NOMO-1 treated with DMSO at 0.1 percent for 48 hours (cell line): ENCODE measurements around the gene LAPTM5.

Experiments used
- DNase-seq: peaks from one replicate; lab custom pipeline; 2025; ENCODE audit not compliant: unreplicated experiment; lab: John Stamatoyannopoulos, UW

LAPTM5 gene

DNA sequence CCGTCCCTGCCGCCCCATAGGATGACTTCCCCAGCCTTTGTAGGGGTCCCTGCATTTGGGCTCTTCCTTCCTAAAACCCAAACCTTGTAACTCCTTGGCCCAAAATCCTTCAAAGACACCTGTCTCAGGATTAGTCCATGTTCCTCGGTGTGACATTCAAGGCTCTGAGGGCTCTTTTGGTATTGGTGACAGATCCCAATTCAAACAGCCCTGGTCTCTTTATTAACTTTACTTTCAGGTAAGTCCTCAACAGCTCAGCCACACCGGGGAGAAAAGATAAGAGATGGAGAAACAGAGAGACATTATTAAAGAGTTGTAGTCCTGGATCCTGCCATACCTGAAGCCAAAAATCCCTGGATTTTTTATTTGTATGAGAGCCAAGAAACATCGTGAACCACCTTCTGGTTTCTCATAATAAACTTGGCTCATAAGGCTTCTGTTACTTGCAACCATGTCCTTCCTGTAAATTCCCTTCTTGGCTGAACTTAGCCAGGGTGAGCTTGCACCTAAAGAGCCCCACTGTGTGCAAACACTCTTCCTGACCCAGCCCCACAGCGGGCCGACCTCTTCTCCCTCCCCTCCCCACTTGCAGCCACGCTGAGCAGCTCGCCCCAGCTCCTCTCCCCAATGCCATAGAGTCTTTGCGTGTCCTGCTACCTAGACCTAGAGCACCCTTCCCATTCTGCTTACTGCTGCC is 26.3 kb downstream of the LAPTM5 start:
- DNase-seq, result no peak

GRCh38 chr1:30730346-30731108 is 27.0 kb downstream of the LAPTM5 start:
- no peak for DNase-seq

DNA sequence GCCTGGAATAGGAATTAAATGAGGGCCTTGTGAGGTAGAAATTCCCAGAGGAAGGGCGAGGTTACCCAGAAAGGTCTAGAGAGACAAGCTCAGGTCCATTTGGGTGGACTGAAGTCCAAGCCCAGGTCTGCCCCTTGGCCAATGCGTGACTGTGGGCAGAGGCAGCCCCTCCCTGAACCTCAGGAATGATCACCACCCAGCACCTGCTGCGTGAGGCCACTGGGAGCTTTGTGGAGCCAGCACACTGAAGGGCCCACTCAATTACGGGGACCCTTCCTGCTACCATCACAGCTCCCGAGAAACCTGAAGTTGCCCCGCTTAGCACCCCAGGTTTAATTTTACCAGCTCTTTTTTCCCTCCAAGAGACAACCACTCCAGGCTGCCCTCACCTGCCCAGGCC is 27.7 kb downstream of the LAPTM5 start:
- no peak for DNase-seq

DNA sequence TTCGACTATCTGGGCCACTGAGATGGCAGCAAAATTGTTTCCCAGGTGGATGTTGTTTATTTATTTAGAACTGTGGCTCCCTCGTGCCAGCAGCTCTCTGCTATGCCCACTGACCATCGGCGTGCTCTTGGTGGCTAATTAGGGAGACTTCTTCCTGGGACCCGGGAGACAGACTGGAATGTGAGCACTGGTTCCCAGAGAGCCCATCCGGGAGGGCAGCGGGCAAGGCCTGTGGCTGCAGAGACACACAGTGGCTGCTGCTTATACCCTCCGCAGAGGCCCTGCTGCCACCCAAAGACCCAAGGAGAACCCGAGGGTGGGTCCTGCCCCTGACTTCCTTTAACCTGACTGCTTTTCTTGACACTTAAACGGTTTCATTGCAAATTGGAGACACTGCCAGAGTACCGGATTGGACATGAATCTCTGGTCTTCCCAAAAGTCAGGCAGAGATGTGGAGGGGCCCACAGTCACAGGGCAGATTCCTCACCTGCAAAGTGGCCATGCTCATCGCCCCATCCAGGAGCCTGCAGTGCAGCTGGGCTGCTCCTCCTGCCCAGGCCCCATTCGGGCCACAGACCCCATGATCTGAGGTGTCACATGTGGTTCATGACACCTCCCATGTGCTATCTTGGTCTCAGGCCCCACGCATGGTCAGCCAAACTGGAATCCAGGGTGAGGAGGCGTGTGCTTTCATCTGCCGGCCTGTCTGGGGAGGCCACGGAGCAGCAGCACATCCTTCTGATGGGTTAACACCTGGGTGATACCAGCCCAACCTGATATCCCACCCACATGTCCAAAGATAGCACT is 28.5 kb downstream of the LAPTM5 start:
- DNase-seq, result no peak

GRCh38 chr1:30728340-30728739 is 29.2 kb downstream of the LAPTM5 start:
- DNase-seq, result no peak

DNA sequence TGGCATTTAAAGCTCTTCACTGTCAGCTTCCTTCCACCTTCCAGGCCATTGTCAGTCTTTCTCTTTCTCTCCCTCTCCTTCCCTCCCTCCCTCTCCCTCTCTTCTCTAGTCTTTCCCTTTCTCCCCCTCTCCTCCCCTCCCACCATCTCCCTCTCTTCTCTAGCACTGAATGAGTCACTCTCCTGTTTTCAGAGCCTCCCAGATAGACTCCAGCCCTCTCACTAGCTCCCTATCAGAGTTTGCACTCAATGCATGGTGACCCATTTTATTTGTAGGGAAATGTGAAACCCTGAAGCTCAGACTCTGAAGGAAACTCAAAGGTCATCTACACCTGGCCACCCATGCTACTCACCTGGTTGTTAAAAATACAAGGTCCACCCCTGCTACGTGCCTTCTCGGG is 29.8 kb downstream of the LAPTM5 start:
- DNase-seq, result no peak

DNA sequence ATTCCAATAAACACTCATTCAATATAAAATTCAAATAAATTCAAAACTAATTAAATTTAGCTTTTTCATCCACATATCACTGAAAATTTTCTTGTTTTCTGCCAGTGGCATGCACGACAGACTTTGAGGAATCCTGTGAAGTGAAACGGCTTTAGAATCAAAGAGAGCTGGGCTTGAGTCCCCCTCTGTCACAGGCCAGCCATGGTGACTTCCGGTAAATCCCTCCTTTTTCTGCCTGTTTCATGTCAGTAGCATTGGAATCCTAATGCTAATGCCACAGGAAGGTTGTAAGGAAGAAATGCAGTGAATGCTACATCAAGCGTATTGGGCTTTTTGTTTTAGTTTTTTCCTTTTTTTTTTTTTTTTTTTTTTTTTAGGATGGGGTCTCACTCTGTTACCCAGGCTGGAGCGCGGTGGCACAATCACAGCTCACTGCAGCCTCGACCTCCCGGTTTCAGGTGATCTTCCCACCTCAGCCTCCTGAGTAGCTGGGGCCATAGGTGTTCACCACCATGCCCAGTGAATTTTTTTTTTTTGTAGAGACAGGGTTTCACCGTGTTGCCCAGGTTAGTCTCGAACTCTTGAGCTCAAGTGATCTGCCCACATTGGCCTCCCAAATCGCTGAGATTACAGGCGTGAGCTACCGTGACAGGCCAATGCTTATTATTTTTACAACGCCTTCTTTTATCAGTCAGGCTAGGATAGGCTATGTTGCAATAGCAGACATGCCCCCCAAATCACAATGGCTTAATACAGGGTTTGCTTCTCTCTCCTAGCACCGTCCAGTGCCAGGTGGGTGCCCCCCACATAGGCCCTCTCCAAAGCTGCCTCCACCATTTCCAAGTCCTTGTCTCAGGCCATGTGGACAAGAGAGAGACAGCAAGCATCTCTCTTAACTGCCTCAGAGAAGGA is 30.5 kb downstream of the LAPTM5 start:
- DNase-seq, result no peak

DNA sequence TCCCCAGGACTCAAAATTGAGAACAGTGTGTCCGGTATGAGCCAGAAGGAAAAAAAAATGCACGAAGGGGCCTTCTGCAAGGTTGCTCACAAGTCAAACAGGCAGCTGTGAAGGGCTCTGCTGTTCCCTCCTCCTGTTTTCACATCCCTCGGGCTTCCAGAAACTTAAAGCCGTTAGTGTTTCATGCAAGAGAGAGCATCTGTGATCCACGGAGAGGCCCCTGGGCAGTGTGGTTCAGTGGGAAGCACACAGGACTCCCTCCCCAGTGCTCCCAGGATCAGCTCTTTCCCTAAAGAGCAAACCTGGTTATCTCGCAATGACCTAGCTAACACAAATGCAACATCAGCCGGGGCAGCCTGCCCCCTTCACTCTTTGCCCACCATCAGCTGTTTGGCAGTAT is 31.3 kb downstream of the LAPTM5 start:
- no peak for DNase-seq

DNA sequence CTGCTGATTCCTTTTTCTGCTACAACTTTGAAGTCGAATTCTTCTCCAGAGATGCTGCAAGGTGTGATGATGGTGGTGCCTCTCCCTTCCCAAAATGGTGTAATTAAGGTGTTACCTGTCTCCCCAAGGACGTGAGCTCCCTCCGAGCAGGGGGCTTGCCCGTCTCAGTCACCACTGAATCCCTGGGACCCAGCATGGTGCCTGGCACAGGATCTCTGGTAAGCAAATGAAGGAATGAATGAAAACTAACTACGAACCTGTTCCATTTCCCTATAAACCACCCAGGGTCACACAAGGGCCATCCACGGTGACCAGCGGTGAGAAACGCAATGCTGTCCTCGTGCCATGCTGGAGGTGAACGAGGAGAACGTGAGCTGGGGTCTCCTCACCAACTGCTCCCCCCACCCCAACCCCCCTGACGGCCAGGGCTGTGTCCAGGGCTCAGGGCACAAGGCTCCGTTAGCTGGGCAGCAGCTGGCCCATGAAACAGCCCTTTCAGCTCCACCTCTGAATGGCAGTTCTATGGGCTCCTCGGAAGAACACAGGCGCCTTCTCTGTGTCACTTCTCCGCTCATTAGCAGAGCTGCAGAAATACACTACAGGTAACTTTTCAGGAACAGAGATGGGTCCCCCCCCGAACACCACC is 32.0 kb downstream of the LAPTM5 start:
- DNase-seq, result no peak

- no peak for DNase-seq
These were observed 32.7 kb downstream of the LAPTM5 start for GRCh38 chr1:30724655-30725421.

DNA sequence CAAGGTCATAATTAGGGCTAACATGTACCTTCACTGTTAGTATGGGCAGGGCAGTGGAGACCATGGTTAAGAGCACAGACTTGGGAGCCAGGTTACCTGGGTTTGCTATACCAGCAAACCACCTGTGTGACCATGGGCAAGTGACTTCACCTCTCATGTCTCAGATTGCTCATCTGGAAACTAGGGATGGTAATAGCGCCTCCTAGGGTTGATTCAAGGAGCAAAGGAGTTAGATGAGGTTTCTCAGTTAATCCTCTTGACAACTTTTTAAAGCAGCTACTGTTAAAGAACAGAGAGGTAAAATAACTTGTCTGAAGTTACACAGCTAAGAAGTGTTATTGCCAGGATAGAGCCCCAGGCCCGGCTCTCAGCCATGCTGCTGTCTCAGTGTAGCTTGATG is 33.4 kb downstream of the LAPTM5 start:
- no peak for DNase-seq

DNA sequence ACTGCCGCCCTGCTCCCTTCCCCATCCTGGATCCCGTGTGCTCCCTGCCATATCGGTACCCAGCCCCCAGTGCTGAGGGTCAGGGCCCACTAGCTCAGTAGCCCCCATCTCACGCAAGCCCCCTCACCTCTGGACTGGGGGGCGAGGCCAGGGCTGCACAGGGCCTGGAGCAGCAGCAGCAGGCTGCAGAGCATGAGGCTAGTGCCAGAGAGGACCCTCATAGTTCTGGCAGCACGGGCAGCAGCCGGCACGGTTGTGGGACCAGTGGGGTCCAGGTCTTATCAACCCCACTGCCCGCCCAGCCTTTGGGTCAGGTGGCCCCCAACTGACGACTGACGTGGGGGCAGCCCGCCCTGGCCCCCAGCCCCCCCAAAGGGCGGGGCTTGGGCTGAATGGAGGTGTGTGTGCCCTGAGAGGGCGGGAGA is 34.2 kb downstream of the LAPTM5 start, which contains the start of gene MATN1:
TSS of gene MATN1 (minus strand) at position 255 of the 425 bp plus-strand sequence. CDS start at position 221, 34 bp downstream.
- DNase-seq, result no peak

GRCh38 chr1:30721812-30722537 is 35.6 kb downstream of the LAPTM5 start:
- no peak for DNase-seq

- DNase-seq, result no peak
These were observed 36.2 kb downstream of the LAPTM5 start for GRCh38 chr1:30721341-30721793.

DNA sequence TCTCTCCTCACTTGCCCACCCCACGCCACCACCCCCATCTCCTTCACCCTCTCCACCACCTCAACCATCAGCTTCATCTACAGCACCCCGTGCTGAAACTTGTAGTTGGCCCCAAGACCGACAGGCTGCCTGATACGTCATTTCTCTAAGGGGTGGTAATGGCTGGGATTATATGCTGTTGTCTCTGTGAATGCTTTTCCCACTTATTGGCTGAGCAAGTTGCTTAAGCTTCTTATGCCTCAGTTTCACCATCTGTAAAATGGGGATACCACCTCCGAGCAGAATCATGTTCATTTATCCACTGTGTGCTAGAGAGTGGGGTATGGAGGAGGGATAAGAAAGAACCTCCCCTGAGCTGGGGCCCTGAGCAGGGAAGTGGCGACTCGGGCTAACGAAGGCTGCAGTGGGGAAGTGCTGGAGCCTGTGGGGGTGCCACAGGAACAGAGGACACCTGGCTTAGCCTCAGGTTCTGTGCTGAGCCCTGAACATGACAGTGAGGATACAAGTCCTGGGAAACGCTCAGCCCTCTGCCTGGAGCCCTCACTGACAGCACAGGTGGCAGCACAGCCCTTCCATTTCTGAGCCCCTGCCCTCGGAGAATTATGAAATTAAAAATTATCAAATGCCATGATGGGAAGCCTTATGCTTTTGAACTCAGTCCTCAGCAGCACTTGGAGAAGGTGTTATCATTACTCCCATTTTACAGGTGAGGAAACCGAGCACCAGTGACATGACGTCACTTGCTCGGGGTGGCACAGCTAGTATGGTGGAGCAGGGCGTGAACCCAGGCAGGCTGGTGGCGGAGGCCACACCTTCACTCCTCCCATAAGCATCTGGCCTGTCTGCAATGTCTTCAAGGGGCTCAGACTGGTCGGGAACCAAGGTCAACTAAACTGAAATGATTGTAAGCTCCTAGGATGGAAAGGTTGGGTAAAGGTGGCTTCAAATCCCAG is 37.0 kb downstream of the LAPTM5 start:
- no peak for DNase-seq

GRCh38 chr1:30719406-30720270 is 37.9 kb downstream of the LAPTM5 start:
- DNase-seq, result no peak
